Esophagus squamous epithelium (tissue), 4 donors: ENCODE results near the gene ERP44.

ENCODE experiments used
- CTCF ChIP-seq, 6 experiments: fragments of 450-650 bp in 4 of 6; fragments of 200-600 bp in 2 of 6; sonication (generic) in 2 of 6; IDR thresholded peaks; one replicate each; pipeline ENCODE4 v1.5.1; 2016 to 2019; ENCODE audit warnings: antibody characterized with exemption in 6 of 6, mild to moderate bottlenecking in 4 of 6, moderate library complexity in 4 of 6
- POLR2A ChIP-seq, 4 donors: fragments of 450-650 bp; IDR thresholded peaks; one replicate each; pipeline ENCODE4 v1.6.1; 2017; ENCODE audit warnings: antibody characterized with exemption in 4 of 4, mild to moderate bottlenecking in 4 of 4, moderate library complexity in 3 of 4

GRCh38 chr9:100057624-100058023 is 41.2 kb downstream of the ERP44 start:
- TF ChIP-seq POLR2A (IDR thresholded peaks at IDR 0.05) (no peak), CTCF (IDR thresholded peaks at IDR 0.05) (no peak)
